Lower leg skin (tissue), 3 donors: ENCODE results near the gene DEXI.
"Not testable (repeated sequence)": the region's sequence is repeated elsewhere in the genome, so short reads cannot be mapped to it uniquely, and the experiment has no call there.

Experiments used
- POLR2A ChIP-seq, 2 donors: fragments of 450-650 bp; IDR thresholded peaks; one replicate each; pipeline ENCODE4 v1.6.1; 2016 to 2017; ENCODE audit warnings: antibody characterized with exemption in 2 of 2, mild to moderate bottlenecking in 1 of 2, moderate library complexity in 1 of 2
- TF ChIP-seq, protein P1 (sequence below), 3 donors: fragments of 450-650 bp; IDR thresholded peaks; one replicate each; pipeline ENCODE4 v1.5.1; 2016; ENCODE audit warnings: antibody characterized with exemption in 3 of 3, mild to moderate bottlenecking in 3 of 3, moderate library complexity in 2 of 3

DNA sequence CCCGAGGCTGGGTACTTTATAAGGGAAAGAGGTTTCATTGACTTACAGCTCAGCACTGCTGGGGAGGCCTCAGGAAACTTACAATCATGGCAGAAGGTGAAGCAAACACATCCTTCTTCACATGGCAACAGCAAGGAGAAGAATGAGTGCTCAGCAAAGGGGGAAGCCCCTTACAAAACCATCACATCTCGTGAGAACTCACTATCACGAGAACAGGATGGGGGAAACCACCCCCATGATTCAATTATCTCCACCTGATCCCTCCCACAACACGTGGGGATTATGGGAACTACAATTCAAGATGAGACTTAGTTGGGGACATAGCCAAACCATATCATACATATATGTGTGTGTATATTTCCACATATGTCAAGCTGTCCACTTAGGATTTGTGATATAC lies 24.3 kb upstream of the DEXI start:
- TF ChIP-seq, protein P1, sequence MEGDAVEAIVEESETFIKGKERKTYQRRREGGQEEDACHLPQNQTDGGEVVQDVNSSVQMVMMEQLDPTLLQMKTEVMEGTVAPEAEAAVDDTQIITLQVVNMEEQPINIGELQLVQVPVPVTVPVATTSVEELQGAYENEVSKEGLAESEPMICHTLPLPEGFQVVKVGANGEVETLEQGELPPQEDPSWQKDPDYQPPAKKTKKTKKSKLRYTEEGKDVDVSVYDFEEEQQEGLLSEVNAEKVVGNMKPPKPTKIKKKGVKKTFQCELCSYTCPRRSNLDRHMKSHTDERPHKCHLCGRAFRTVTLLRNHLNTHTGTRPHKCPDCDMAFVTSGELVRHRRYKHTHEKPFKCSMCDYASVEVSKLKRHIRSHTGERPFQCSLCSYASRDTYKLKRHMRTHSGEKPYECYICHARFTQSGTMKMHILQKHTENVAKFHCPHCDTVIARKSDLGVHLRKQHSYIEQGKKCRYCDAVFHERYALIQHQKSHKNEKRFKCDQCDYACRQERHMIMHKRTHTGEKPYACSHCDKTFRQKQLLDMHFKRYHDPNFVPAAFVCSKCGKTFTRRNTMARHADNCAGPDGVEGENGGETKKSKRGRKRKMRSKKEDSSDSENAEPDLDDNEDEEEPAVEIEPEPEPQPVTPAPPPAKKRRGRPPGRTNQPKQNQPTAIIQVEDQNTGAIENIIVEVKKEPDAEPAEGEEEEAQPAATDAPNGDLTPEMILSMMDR (IDR thresholded peaks at IDR 0.05): not testable (repeated sequence)
- not testable (repeated sequence) for TF ChIP-seq POLR2A (IDR thresholded peaks at IDR 0.05)
